Kidney epithelial cell (primary cell): Measurements from ENCODE around the gene OCA2. TPM values are rescaled to one million over a fixed set of nuclear protein-coding genes. Genes with fewer than 3 reads are reported as not detected.

Experiments
- DNase-seq: peaks from one replicate; pipeline ENCODE4 v3.0.0-alpha.2; 2010; ENCODE audit warnings: low read depth
- H3K27me3 ChIP-seq: 2 replicates; pipeline ENCODE4 v1.6.0; 2011; ENCODE audit warnings: low read length; ENCODE audit not compliant: control insufficient read depth, insufficient read depth
- H3K36me3 ChIP-seq: 2 replicates; pipeline ENCODE4 v1.5.1; 2011; ENCODE audit warnings: low read length; ENCODE audit not compliant: control insufficient read depth, insufficient read depth
- H3K4me3 ChIP-seq: 2 replicates; pipeline ENCODE4 v1.5.1; 2011; ENCODE audit warnings: low read depth, mild to moderate bottlenecking, control low read depth, low read length
- total RNA-seq: library from RNA; depleted of rRNA; stranded (reverse); fragments of >200 nt; gene quantifications from 2 replicates; pipeline ENCODE4 v1.2.3, GENCODE V29; 2015
- TF ChIP-seq, protein P1 (sequence below): IDR thresholded peaks from 2 replicates; pipeline ENCODE4 v1.5.1; 2011; ENCODE audit warnings: mild to moderate bottlenecking, moderate library complexity, low read length, control low read depth, inconsistent platforms; ENCODE audit not compliant: insufficient read depth, poor library complexity, severe bottlenecking

The OCA2 gene
- total RNA-seq, 1 donor from 2014 or later, result 0.29 TPM

DNA sequence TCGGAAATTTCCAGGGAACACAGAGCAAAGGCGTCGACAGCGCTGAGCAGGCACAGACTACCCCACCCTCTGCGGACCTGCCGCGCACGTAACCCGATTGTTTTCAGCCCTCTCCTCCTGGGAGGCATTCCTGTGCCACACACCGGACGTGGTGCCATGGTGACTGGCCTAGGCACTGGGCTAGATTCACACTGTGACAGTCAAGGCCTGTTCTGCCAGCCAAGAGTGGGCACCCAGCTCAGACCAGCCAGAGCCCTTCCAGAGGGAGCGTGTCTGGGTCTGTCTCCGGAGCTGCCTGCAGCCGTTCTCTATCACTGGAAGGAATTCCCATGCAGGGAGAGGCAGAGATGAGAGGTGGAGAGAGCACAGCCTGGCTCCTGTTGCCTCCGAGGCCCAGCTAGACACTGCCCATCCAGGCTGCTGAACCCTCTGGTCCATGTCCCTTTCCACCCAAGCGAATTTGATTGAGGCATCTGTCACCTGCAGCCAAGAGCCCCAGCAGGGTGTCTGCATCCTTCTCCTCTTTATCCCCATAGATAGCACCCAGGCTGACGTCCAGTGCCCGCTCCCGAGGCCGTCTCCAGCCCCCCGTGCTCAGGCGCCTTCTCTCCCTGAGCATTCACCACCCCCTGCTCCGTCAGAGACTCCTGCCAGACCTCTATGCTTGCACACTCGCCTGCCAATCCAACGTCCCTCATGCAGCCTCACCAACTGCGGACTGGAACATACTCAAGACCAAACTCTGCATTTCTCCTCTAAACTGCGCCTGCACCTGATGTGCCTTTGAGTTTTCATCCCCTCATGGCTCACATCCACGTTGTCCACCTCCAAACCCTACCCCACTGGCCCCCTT lies 267.5 kb downstream of the OCA2 start:
- TF ChIP-seq, protein P1, sequence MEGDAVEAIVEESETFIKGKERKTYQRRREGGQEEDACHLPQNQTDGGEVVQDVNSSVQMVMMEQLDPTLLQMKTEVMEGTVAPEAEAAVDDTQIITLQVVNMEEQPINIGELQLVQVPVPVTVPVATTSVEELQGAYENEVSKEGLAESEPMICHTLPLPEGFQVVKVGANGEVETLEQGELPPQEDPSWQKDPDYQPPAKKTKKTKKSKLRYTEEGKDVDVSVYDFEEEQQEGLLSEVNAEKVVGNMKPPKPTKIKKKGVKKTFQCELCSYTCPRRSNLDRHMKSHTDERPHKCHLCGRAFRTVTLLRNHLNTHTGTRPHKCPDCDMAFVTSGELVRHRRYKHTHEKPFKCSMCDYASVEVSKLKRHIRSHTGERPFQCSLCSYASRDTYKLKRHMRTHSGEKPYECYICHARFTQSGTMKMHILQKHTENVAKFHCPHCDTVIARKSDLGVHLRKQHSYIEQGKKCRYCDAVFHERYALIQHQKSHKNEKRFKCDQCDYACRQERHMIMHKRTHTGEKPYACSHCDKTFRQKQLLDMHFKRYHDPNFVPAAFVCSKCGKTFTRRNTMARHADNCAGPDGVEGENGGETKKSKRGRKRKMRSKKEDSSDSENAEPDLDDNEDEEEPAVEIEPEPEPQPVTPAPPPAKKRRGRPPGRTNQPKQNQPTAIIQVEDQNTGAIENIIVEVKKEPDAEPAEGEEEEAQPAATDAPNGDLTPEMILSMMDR, result no peak
- Histone ChIP-seq H3K4me3 (no peak overlapping the region), H3K36me3 (no peaks in the 10 kb centered on the region), H3K27me3 (no peaks in the 10 kb centered on the region)
- no peak for DNase-seq

DNA sequence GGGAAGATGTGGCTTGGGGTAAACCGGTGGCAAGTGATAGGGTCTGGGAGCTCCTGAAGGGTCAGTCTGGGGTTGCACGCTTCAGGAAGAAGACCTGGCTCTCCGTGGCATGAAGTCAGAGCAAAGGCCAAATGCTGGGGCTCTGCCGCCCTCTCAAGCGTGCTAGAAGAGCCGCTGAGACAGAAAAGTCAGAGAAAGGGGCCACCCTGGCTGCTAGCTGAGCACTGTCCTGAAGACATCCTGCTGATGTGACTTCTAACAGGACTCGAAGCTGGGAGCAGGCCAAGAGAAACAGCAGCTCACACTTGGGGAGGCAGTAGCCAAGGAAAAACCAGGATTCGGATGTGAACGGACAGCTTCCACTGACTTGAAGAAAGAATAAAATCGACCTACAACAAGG lies 270.4 kb downstream of the OCA2 start:
- no peaks in the 10 kb centered on the region for H3K36me3 ChIP-seq
- no peaks in the 10 kb centered on the region for H3K27me3 ChIP-seq
- no peak overlapping the region for H3K4me3 ChIP-seq
- TF ChIP-seq, protein P1, result no peak
- DNase-seq, result no peak

DNA sequence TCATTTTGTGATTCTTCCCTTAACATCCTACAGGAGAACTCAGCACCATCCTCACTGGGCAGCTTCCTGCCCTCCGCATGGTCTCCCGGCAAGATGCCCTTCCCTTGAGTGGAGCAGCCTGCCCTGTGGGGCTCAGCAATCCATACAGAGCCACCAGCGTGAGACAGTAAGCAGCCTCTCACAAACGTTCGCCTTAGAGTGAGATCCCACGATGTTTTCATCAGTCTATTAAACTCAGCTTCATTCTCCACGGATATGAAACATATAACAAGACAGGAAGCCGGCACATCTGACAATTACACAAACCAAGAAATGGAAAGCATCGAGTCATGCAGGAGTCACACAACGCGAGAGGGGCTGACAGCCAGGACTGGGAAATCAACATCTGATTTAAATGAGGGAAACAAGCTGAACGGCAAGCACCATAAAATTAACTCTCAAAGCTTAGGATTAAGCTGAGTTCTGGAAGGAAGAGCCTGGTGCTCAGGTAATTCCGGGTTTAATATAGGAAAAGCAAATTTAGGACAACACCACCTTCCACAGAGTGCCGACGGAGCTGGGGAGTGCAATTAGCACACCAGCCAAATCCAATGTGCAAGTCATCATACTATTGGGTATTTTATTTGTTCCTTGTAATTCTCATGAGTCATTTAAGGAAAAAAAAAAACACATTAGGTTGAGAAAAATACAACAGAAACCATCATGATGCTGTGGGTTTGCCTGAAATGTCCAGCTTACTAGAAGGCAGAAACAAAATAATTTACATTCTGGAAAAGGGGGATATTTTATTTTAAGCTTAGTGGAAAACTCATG lies 272.0 kb downstream of the OCA2 start:
- TF ChIP-seq, protein P1, result no peak
- Histone ChIP-seq H3K4me3 (no peak overlapping the region), H3K36me3 (no peaks in the 10 kb centered on the region), H3K27me3 (no peaks in the 10 kb centered on the region)
- no peak for DNase-seq

DNA sequence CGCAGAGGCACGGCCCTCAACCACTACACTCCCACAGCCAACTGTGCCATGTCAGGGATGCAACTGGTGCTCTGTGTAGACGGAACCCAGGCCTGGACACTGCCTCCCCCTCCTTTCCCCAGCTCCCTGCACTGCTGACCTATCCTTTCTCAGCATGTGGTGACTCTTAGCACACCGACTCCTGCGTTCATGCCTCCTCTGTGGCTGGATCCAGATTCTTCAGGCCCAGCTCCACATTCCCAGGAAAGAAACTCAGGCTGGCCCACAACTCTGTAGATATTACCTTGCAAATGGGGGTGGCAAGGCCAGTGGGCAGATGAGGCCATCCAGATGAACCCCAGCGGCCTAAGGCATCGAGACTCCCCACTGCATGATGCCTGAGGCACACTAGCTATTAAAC lies 272.7 kb downstream of the OCA2 start:
- H3K4me3 ChIP-seq, result no peak overlapping the region
- DNase-seq, result no peak
- TF ChIP-seq, protein P1, result no peak
- H3K27me3 ChIP-seq, result no peaks in the 10 kb centered on the region
- H3K36me3 ChIP-seq, result no peaks in the 10 kb centered on the region

DNA sequence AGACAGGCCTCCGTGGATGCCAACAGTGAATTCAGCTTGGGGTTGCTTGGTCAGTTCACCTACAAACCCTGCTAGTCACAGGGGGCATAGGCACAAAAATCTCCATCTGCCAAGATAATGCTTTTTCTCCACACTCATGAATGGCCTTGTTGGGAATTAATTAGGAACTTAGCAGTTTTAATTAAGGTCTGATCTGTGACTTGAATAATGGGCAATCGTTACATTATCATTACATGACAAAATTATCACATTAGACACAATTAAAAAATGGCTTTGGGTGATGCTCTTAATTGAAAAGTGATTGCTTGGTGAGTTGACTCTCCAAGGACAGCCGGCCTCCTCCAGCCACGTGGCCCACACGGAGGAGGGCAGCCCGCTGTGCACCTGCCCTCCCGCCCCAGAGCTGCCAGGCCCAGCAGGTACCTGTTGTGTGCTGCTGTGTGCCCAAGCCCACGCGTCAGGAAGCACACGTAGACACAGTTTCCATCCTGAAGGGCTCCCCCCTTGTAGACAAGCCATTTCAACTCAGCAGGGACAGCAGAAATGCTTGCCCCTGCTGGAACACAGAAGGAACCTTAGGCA lies 274.2 kb downstream of the OCA2 start:
- no peaks in the 10 kb centered on the region for H3K27me3 ChIP-seq
- H3K4me3 ChIP-seq, result no peak overlapping the region
- TF ChIP-seq, protein P1, result no peak
- DNase-seq, result no peak
- no peaks in the 10 kb centered on the region for H3K36me3 ChIP-seq
